Occipital lobe (tissue), 2 donors: ENCODE measurements around the gene ACOX3. TPM values are rescaled to one million over a fixed set of nuclear protein-coding genes. Genes with fewer than 3 reads are reported as not detected.

Experiments used
- DNase-seq: peaks from one replicate; lab custom pipeline; 2025; lab: John Stamatoyannopoulos, UW
- total RNA-seq: library from RNA; depleted of rRNA; stranded (reverse); fragments of >200 nt; gene quantifications from one replicate; pipeline ENCODE4 v1.2.3, GENCODE V29; 2014

The ACOX3 gene
- total RNA-seq, 1 donor from 2014 or later: 34.9 TPM

DNA sequence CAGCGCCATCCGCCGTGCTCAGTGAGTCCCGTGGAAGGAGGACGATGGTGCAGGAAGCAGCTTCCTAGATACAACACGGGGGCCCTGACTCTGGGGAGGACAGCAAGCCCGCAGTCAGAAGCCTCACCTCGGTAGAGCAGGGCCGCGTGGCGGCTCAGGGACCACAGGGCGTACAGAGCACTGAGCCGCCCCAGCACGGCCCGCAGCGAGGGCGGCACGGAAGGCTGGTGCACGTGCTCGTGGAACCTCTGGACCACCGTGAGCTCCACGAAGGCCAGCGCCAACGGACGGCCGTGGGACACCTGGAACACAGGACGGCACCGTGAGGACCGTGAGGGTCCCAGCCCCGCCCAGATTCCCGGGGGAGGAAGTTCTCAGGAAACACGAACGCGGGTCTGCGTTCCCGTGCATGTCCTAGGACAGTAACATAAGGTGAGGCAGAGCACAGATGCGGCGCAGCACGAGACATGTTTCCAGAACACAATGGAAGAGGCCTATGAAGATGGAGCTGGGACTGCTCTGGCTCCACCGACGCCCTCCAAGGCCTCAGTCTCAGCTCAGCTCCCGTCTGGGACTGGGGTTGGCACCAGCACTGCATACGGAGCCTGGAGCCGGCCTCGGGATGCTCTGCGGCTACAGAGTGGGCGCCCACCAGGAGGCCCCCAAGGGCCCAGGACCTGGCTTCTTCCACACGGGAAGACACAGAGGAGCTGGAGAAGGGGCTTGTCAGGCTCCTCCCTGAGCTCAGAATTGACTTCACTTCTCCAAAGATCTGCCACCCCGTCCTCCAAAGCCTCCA is 65.5 kb downstream of the ACOX3 start:
- no peak for DNase-seq

- DNase-seq: no peak
Measured at GRCh38 chr4:8373973-8374545, 66.5 kb downstream of the ACOX3 start.

DNA sequence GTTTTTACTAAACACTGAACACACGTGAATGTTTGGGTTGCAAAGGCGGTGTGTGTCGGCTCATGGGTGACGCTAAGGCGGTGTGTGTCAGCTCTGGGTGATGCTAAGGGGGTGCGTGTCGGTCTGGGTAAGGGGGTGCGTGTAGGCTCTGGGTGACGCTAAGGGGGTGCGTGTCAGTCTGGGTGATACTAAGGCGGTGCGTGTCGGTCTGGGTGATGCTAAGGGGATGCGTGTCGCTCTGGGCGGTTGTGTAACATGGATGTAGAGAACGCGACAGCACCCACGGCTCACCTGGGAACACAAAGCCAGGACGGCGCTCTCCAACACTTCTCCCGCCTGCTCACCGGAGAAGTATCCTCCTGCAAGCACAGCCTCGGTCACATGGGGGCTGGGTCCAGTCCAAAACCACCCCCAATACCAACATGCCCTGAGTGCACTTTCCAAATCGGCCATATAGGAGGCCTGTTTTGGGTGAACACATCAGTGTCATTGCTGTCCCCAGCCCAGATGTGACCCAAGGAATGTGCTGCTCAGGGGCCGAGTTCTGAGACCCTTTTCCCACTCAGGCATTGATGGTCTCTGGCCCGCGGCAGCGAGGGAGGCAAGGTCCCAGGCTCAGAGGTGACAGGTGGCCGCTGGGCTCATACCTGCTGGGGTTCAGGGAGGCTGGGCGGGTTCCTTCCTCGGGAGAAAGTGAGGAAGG is 67.1 kb downstream of the ACOX3 start:
- DNase-seq: no peak

DNA sequence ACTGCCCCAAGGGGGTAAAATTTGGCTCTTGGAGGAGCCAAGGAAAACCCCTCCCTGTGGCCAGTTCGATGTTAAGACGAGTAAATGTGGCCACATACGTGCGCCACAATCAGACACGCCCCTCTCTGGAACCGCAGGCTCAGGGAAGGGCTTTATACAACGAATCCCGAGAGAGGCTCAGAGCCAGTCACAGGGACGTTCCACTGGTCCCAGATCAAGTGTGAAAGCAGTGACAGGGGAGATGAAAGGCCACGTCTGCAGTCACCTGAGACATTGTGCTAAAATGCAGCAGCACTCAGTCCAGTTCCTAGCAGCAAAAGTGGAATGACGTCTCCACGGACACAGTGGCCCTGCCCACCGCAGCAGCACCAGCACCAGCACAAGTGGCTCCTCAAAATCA is 68.0 kb downstream of the ACOX3 start:
- no peak for DNase-seq

DNA sequence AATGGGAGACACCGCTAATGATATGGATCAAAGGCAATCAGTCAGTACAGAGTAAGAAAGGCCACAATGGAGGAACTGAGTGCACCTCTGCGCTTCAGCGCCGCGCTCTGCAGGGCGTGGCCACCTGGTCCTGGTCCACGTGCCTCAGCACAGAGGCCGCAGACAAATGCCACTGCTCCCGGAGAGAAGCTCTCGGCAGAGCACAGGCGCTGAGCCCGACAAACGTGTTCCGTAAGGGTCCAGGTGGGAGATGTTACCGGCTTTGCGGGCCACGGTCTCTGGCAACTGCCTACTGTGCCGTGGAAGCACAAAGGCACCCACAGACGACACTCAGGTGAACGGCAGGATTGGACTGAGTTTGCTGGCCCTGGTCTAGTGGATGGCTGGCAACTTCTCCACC is 68.9 kb downstream of the ACOX3 start:
- DNase-seq: no peak

DNA sequence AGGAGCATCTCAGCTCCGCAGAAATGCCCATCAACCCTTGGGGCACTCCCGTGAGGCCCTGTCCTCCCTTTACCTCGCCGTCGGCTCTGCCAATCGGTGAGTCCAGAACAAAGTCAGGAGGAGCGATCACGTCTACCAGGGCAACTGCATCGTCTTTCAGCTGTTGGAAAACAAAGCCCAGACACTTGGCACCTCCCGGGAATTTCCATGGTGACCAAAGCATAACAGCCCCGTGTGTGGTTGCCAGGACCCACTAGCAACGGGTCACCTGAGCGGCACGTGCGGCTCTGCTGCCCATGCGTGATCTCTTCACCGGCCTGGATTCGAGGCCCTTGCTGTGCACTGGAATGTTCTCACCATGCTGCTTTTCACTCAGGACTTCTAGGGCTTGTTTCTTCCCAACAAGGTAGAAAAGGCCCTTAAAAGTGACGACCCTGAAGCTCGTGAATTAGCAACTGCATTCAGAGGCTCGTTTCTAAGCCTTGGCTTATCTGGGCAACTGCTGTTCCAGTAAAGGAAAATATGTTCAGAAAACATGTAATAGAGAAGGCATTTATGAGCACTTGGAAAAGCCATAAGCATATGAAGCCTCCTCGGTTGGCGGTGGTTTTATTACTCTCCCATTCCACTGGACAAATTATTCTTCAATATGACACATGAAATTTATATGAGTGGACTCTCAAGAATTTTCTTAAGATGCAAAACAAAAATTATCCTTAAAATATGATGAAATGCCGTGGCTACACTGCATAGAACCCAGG is 69.5 kb downstream of the ACOX3 start:
- DNase-seq: no peak

GRCh38 chr4:8370106-8370787 is 70.3 kb downstream of the ACOX3 start:
- DNase-seq: no peak

- DNase-seq: no peak
Measured at GRCh38 chr4:8369426-8370105, 71.0 kb downstream of the ACOX3 start.

GRCh38 chr4:8368998-8369397 is 71.5 kb downstream of the ACOX3 start:
- DNase-seq: no peak

- DNase-seq: no peak
Measured at GRCh38 chr4:8368061-8368481, 72.5 kb downstream of the ACOX3 start.

DNA sequence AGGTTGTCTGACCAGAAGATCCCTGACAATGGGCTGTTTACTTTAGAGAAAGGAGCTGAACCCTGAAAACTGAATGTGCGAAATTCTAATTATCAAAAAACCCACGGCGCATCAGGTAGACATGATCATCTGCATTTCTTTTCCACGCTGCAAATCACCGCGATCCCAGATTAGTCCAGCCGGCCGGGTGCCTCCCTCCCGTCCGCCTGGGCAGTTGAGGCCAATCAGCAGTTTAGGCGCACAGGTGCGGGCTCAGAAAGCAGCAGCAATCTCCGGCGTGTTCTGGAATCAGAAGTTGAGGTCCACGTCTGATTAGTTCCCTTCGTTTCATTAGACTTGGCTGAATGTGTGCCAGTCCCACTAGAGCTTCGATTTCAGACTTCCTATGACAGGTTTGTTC is 73.9 kb downstream of the ACOX3 start:
- DNase-seq: no peak

- no peak for DNase-seq
Measured at GRCh38 chr4:8365951-8366350, 74.6 kb downstream of the ACOX3 start.

DNA sequence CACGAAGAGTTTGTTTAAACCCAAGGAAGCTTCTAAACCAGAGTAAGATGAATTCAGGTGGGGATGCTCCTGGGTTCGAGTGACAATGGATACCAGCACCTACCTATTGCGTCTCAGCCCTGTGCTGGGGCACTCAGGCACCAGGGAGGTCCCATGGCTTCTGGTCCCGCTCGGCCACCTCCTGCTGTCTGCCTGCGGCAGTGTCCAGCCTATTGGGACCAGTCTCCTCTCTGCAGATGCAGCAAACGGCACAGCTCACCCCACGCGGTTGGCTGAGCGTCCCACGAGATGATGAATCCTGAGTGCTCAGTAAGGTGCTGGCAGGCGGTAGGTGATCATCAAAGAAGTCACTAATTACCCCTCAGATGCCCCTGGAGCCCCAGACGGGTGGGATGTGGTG is 75.2 kb downstream of the ACOX3 start:
- no peak for DNase-seq

GRCh38 chr4:8364848-8365350 is 75.6 kb downstream of the ACOX3 start:
- no peak for DNase-seq

DNA sequence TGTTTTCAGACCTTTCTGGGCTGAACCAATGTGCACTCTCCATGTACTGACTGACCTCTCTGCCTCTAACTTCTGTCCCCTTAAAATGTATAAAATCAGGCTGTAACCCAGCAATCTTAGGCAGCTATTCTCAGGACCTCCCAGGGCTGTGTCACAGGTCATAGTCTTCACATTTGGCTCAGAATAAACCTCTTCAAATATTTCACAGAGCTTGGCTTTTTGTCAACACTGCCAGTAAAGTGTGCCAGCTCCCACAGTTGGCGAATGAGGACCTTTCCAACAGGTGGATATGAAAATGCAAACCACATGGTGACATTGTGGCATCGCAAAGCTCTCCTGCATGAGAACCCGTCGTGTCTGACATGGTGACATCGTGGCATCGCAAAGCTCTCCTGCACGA is 76.4 kb downstream of the ACOX3 start:
- no peak for DNase-seq

- DNase-seq: no peak
Measured at GRCh38 chr4:8362483-8362882, 78.0 kb downstream of the ACOX3 start.

DNA sequence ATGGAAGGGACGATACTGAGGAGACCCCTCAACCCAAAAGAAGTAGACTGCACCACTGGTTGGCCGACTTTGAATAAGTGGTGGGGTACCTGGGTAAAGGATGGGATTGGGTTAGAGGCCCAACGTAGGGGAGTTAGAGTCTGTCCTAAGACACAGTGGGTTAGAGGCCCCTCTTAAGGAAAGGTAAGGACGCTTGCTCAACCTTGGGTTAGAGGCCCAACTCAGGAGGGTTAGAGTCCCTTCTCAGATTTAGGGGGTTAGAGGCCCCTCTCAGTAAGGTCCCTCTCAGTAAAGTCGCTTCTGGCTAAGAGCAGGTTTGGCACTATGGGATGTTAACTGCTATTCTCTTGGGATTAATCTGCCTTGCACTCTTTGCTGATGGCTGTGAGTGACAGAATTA is 81.3 kb downstream of the ACOX3 start:
- DNase-seq: no peak

DNA sequence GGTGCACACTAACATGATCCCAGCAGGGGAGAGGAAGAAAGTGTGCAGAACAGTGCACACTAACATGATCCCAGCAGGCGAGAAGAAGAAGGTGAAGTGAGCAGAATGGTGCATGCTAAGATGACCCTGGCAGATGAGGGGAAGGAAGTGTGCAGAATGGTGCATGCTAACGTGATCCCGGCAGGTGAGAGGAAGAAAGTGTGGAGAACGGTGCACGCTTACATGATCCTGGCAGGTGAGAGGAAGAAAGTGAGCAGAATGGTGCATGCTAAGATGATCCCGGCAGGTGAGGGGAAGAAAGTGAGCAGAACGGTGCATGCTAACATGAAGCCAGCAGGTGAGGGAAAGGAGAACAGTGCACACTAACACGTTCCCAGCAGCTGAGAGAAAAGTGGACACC is 83.7 kb downstream of the ACOX3 start:
- DNase-seq: no peak

DNA sequence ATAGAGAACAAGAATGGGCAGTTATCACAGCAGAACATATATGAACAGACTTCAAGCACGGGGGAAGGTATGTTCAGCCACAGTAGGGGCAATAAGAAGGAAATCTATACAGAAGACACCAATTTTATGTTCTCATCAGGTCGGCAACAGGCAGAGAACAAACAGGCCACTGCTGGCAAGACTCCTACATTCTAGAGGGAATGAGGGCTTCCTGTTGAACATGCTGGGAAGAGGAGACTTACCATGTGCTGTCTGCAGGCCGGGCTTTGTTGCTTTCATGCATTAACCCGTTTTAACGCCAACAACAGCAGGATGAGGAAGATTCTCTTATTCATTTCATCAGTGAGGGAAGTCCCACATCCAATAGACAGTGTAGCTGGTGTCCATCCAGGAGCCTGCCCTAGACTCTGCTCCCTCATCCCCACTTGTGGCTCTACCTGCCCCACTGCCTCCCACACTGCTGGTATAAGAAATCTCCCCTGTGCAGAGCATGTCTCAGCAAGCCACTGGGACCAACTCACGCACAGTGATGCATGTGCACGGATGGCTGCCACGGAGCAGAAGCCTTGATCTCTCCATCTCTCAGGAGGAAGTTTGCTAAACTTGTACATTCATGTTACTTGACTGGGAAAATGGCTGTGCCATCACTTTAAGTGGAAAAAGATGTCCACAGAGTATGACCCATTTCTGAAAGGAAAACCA is 84.5 kb downstream of the ACOX3 start:
- DNase-seq: no peak

DNA sequence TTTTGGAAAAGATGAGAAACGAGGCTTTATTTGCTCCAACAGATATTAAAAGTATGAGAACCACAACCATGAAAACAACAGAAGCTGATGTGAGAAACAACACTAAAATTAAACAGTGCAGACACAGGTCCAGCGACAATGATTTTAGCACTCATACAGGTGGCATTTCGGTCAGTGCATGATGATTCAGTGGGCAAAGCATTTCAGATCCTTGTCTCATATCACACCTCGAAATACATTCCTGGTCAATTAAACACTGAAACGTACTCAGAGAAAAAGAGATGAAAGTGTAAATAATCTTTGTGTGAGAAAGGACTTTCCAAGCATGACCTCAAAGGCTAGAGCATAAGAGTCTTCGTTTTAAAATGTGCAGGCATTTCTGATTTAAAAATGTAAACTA is 85.2 kb downstream of the ACOX3 start:
- no peak for DNase-seq
